RWPE2 (cell line): ENCODE data around the gene RIPK1.
"Not testable (repeated sequence)": the region's sequence is repeated elsewhere in the genome, so short reads cannot be mapped to it uniquely, and the experiment has no call there.

Experiments
- ATAC-seq: fragments of 200-7000 bp; cut with Tn5 transposase; 3 replicates; pipeline ENCODE4 v1.9.1; 2021; ENCODE audit warnings: low read depth
- DNase-seq: peaks from one replicate; pipeline ENCODE4 v3.0.0-alpha.2; 2020; ENCODE audit warnings: low spot score
- H3K27ac ChIP-seq: fragments of 450-650 bp; 2 replicates; pipeline ENCODE4 v1.5.1; 2017; ENCODE audit warnings: mild to moderate bottlenecking; ENCODE audit not compliant: poor library complexity, severe bottlenecking
- H3K27me3 ChIP-seq: fragments of 250-450 bp; sonication (Bioruptor Pico); 2 replicates; pipeline ENCODE4 v1.5.1; 2021; ENCODE audit warnings: mild to moderate bottlenecking, moderate library complexity; ENCODE audit not compliant: insufficient read depth, poor library complexity, severe bottlenecking
- H3K36me3 ChIP-seq: fragments of 250-450 bp; sonication (Bioruptor Pico); 2 replicates; pipeline ENCODE4 v1.5.1; 2020; ENCODE audit warnings: low read depth, mild to moderate bottlenecking, moderate library complexity
- H3K4me1 ChIP-seq: fragments of 250-450 bp; sonication (Bioruptor Pico); 2 replicates; pipeline ENCODE4 v1.5.1; 2021; ENCODE audit warnings: mild to moderate bottlenecking, moderate library complexity; ENCODE audit not compliant: insufficient read depth, poor library complexity, severe bottlenecking
- H3K4me3 ChIP-seq: fragments of 250-450 bp; sonication (Bioruptor Pico); 2 replicates; pipeline ENCODE4 v1.5.1; 2021; ENCODE audit warnings: mild to moderate bottlenecking, moderate library complexity; ENCODE audit not compliant: severe bottlenecking
- H3K9me3 ChIP-seq: fragments of 250-450 bp; sonication (Bioruptor Pico); 2 replicates; pipeline ENCODE4 v1.5.1; 2021; ENCODE audit warnings: mild to moderate bottlenecking, moderate library complexity; ENCODE audit not compliant: severe bottlenecking
- TF ChIP-seq, protein P1 (sequence below): fragments of 450-650 bp; IDR thresholded peaks from one replicate; pipeline ENCODE4 v1.5.1; 2017; ENCODE audit warnings: mild to moderate bottlenecking, moderate library complexity; ENCODE audit not compliant: poor library complexity, severe bottlenecking

The RIPK1 gene

DNA sequence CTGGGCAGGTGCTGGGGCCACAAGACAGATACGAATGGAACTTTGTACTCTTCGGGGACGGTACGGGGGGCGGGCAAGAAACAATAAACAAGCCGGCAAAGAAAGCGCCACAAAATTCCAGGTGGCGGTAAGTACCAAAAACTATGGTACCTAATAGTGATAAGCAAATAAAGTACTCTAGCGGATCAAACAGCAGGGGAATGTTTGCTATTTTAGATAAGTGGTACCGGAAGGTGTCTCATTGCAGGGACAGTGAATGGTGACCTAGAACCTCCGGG lies 15.1 kb upstream of the RIPK1 start:
- ATAC-seq: no peak
- H3K4me1 ChIP-seq: no peaks in the 10 kb centered on the region
- no peaks in the 10 kb centered on the region for H3K36me3 ChIP-seq
- H3K4me3 ChIP-seq: peak overlapping the region; percentile 29
- TF ChIP-seq, protein P1, sequence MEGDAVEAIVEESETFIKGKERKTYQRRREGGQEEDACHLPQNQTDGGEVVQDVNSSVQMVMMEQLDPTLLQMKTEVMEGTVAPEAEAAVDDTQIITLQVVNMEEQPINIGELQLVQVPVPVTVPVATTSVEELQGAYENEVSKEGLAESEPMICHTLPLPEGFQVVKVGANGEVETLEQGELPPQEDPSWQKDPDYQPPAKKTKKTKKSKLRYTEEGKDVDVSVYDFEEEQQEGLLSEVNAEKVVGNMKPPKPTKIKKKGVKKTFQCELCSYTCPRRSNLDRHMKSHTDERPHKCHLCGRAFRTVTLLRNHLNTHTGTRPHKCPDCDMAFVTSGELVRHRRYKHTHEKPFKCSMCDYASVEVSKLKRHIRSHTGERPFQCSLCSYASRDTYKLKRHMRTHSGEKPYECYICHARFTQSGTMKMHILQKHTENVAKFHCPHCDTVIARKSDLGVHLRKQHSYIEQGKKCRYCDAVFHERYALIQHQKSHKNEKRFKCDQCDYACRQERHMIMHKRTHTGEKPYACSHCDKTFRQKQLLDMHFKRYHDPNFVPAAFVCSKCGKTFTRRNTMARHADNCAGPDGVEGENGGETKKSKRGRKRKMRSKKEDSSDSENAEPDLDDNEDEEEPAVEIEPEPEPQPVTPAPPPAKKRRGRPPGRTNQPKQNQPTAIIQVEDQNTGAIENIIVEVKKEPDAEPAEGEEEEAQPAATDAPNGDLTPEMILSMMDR: no peak
- H3K27me3 ChIP-seq: no peaks in the 10 kb centered on the region
- no peak overlapping the region for H3K27ac ChIP-seq
- H3K9me3 ChIP-seq: no peaks in the 10 kb centered on the region
- DNase-seq: no peak

DNA sequence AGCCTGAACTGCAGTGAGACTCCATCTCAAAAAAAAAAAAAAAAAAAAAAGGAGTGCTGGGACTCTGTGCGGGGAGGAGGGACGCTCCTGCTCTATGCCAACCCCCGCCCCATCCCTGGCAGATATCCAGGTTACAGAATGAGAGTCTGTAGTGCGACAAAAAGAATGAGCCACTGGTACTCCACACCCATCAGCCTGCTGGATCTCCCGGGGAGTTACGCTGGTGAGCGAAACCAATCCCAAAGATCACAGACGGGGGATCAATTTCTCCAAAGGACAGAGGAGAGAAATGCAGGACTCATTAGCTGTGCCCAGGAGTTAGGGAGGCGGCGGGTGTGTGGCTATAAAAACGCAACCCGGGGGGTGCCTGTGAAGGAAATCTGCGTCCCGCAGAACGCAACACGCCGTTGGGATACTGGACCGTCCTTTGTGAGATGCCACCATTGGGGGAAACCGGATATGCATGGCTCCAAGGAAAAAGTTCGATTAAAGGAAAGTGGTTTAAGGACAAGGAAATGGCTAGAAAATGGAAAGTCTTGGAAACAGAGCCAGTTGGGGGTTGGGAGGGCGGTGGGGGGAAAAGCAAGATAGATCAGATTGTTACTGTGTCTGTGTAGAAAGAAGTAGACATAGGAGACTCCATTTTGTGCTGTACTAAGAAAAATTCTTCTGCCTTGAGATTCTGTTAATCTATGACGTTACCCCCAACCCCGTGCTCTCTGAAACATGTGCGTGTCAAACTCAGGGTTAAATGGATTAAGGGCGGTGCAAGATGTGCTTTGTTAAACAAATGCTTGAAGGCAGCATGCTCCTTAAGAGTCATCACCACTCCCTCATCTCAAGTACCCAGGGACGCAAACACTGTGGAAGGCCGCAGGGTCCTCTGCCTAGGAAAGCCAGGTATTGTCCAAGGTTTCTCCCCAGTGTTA lies 13.8 kb upstream of the RIPK1 start:
- not testable (repeated sequence) for H3K27me3 ChIP-seq, H3K36me3 ChIP-seq, H3K27ac ChIP-seq, DNase-seq, H3K4me1 ChIP-seq, H3K4me3 ChIP-seq, H3K9me3 ChIP-seq, ATAC-seq

DNA sequence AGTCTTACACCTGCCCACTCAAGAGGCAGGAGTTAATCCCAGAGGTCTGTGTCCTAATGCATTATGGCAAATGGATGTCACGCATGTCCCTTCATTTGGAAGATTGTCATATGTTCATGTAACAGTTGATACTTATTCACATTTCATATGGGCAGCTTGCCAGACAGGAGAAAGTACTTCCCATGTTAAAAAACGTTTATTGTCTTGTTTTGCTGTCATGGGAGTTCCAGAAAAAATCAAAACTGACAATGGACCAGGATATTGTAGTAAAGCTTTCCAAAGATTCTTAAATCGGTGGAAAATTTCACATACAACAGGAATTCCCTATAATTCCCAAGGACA lies 13.2 kb upstream of the RIPK1 start:
- DNase-seq, H3K9me3 ChIP-seq, H3K36me3 ChIP-seq, H3K4me3 ChIP-seq, H3K4me1 ChIP-seq, H3K27ac ChIP-seq, ATAC-seq, H3K27me3 ChIP-seq: not testable (repeated sequence)

DNA sequence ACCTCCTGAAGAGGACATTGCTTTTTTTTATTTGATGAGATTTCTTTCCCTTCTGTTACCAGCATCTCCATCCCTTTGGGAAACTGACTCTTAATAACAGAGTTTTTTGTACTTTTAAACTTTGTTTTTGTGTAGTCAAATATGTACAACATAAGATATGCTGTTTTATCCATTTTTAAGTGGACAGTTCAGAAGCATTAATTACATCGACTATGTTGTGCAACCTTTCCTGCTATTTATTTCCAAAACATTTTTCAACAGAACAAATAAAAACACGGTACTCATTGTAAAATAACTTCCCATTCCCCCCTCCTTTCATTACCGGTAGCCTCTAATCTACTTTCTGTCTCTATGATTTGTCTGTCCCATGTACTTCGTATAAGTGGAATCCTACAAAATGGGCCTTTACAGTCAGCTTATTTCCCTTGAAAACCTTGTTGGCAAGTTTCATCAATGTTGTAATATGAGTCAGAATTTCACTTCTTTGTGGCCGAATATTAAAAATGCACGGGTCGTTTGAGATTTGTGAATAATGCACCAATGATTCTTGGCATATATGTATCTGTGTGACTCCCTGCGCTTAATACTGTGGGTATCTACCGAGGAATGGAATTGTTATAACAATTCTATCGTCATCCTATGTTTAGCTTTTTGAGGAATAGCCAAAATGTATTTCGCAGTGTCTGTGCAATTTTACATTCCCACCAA lies 11.1 kb upstream of the RIPK1 start:
- H3K27me3 ChIP-seq: no peaks in the 10 kb centered on the region
- peaks cover 13% of the 10 kb centered on the region for H3K4me1 ChIP-seq
- H3K36me3 ChIP-seq: no peaks in the 10 kb centered on the region
- ATAC-seq (no peak), DNase-seq (no peak)
- H3K4me3 ChIP-seq: no peak overlapping the region
- TF ChIP-seq, protein P1: no peak
- no peak overlapping the region for H3K27ac ChIP-seq
- no peaks in the 10 kb centered on the region for H3K9me3 ChIP-seq

DNA sequence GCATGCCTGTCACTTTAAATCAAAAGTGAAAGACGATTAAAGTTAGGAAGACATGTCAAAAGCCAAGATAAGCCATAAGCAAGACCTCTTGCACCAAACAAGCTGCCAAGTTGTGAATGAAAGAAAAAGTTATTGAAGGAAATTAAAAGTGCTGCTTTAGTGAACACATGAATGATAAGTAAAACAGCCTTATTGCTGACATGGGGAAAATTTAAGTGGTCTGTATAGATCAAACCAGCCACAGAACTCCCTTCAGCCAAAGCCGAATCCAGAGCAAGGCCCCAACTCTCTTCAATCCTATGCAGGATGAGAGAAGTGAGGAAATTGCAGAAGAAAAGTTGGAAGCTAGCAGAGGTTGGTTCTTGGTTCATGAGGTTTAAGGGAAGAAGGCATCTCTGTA lies 9.3 kb upstream of the RIPK1 start:
- Histone ChIP-seq H3K4me3 (no peak overlapping the region), H3K36me3 (no peaks in the 10 kb centered on the region), H3K9me3 (no peaks in the 10 kb centered on the region), H3K27me3 (no peaks in the 10 kb centered on the region), H3K27ac (no peak overlapping the region), H3K4me1 (peaks cover 16% of the 10 kb centered on the region)
- TF ChIP-seq, protein P1: no peak
- DNase-seq: no peak
- ATAC-seq: no peak

DNA sequence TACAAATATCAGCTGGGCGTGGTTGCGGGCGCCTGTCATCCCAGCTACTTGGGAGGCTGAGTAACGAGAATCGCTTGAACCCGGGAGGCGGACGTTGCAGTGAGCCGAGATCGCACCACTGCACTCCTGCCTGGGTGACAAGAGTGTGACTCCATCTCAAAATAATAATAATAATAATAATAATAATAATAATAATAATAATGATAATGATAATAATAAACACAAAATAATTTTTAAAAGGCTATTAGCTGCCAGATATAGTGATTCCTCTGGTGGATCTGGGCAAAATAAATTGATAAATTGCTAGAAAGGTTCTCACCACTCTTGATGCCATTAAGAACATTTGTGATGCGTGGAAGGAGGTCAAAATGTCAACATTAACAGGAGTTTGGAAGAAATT lies 8.2 kb upstream of the RIPK1 start:
- not testable (repeated sequence) for H3K27me3 ChIP-seq, H3K36me3 ChIP-seq, DNase-seq, ATAC-seq, H3K9me3 ChIP-seq, H3K27ac ChIP-seq, H3K4me3 ChIP-seq
- H3K4me1 ChIP-seq: peaks cover 16% of the 10 kb centered on the region
